WI38 (cell line): ENCODE data around the gene SLC9A9.

Source experiments
- H3K4me3 ChIP-seq: 2 replicates; pipeline ENCODE4 v1.5.1; 2011; ENCODE audit warnings: low read depth, mild to moderate bottlenecking, control low read depth, low read length
- TF ChIP-seq, protein P1 (sequence below): IDR thresholded peaks from 2 replicates; pipeline ENCODE4 v1.5.1; 2012; ENCODE audit warnings: low read depth, mild to moderate bottlenecking, control low read depth, low read length

The SLC9A9 gene

GRCh38 chr3:143794793-143795462 is 53.3 kb downstream of the SLC9A9 start:
- TF ChIP-seq, protein P1, sequence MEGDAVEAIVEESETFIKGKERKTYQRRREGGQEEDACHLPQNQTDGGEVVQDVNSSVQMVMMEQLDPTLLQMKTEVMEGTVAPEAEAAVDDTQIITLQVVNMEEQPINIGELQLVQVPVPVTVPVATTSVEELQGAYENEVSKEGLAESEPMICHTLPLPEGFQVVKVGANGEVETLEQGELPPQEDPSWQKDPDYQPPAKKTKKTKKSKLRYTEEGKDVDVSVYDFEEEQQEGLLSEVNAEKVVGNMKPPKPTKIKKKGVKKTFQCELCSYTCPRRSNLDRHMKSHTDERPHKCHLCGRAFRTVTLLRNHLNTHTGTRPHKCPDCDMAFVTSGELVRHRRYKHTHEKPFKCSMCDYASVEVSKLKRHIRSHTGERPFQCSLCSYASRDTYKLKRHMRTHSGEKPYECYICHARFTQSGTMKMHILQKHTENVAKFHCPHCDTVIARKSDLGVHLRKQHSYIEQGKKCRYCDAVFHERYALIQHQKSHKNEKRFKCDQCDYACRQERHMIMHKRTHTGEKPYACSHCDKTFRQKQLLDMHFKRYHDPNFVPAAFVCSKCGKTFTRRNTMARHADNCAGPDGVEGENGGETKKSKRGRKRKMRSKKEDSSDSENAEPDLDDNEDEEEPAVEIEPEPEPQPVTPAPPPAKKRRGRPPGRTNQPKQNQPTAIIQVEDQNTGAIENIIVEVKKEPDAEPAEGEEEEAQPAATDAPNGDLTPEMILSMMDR = no peak
- H3K4me3 ChIP-seq = no peak overlapping the region

DNA sequence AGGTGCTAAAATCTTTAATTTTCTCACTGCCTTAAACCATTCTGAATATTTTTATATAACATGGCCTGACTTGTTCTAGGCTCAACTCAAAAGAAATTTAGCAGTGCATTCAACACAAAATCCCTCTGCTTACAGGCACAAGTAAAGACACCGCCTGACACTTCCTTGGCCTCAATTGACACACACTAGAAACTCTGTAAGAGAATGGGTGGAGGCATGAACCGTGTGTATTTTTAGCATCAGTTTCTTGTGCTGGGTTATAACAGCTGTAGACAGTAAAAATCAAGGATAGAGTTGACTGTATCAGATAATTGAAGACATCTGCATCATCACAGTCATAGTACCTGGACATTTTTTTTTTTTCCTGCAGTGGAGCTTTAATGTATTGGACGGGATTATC is 54.3 kb downstream of the SLC9A9 start:
- TF ChIP-seq, protein P1 = no peak

DNA sequence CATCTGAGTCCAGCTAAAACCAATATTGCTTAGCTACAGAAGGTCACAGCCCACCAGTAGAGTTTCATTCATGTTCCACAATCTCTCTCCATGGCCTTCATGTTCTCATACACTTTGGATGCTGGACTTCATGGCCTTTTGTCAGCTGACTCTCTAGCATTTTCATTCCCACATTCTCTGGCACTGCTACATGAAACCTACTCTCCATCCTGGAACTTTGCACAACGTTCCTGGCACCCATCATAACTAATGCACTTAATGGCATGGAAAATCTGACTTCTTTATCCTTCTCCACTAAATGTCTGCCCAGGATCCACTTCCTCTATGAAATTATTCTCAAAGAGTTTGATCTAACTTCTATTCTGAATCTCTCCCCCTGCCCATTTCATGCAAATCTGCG is 56.9 kb downstream of the SLC9A9 start:
- TF ChIP-seq, protein P1 = no peak
- no peak overlapping the region for H3K4me3 ChIP-seq

More for the DNA sequence above, 54.3 kb downstream of the SLC9A9 start:
- H3K4me3 ChIP-seq = no peak overlapping the region

GRCh38 chr3:143786219-143787191 is 61.8 kb downstream of the SLC9A9 start:
- TF ChIP-seq, protein P1 = no peak
- H3K4me3 ChIP-seq = no peak overlapping the region

DNA sequence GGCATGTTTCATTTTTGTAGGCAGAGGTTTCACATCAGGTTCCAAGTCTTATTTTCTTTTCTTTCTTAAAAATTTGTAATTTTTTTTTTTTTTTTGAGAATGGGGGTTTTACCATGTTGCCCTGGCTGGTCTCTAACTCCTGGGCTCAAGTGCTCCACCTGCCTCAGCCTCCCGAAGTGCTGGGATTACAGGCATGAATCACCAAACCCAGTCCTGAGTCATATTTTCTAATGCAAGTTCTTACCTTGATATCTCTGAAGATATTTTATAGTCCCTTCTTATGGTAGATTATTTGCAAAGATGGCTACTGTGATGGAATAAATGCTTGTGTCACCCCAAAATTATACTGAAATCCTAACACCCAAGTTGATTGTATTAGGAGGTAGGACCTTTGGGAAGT is 63.8 kb downstream of the SLC9A9 start:
- TF ChIP-seq, protein P1 = no peak
- H3K4me3 ChIP-seq = no peak overlapping the region

DNA sequence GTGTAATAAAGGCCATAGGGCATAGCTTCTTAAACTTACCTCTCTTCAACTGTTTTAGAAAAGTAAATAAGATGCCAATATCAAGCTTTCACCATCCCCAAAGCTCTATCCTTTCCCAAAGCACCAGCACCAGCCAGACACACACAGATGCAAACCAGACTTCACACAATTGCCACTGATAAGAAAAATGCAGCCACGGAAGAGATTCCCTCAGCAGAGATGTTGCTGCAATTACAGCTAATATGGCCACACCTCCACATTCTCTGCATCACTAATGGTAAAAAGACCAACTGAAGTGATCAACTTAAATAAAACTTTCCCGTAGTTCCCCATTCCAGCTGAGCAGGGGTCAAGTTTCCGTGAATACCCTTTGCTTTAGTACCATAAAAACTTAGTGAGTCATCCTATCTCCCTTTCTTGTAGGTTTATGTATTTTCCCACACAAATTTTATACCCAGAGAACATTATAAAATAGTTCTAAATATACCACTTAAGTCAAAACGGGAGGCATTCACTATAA is 64.4 kb downstream of the SLC9A9 start:
- H3K4me3 ChIP-seq = no peak overlapping the region
- TF ChIP-seq, protein P1 = no peak
